Naive thymus-derived CD4-positive, alpha-beta T cell (primary cell): ENCODE results near the gene OR10G2. TPM values are rescaled to one million over a fixed set of nuclear protein-coding genes. Genes with fewer than 3 reads are reported as not detected.

ENCODE experiments used
- ATAC-seq: fragments of 150-1000 bp; cut with Tn5 transposase; 2 replicates; pipeline ENCODE4 v1.10.0; 2021; ENCODE audit warnings: mild to moderate bottlenecking, moderate library complexity
- CTCF ChIA-PET: fragments of 350-600 bp; sonication (Branson Sonifier 250); formaldehyde crosslinking; loops from one replicate; lab custom pipeline; 2021; ENCODE audit warnings: antibody characterized with exemption; lab: Charles Lee
- POLR2A ChIA-PET: fragments of 350-600 bp; sonication (Branson Sonifier 250); formaldehyde crosslinking; loops from one replicate; lab custom pipeline; 2021; ENCODE audit warnings: antibody characterized with exemption, inconsistent platforms; lab: Charles Lee
- DNase-seq, 9 donors: peaks; one replicate each; pipeline versions ENCODE4 v3.0.0 to v3.0.0-alpha.2; 2020 to 2022; ENCODE audit warnings: mixed read lengths in 1 of 9
- H3K27ac ChIP-seq: one replicate; pipeline ENCODE4 v1.7.0; 2013; ENCODE audit warnings: mild to moderate bottlenecking, low read depth, low read length, moderate library complexity
- H3K27me3 ChIP-seq, 2 donors: one replicate each; pipeline ENCODE4 v1.7.0; 2013; ENCODE audit warnings: low read length in 2 of 2, mild to moderate bottlenecking in 2 of 2, moderate library complexity in 2 of 2; ENCODE audit not compliant: control insufficient read depth in 2 of 2, insufficient read depth in 2 of 2
- H3K36me3 ChIP-seq, 3 experiments: 1 replicate in 2 of 3; 2 replicates in 1 of 3; pipeline ENCODE4 v1.7.0; 2013; ENCODE audit warnings: low read length in 3 of 3, mild to moderate bottlenecking in 3 of 3, moderate library complexity in 1 of 3; ENCODE audit not compliant: insufficient read depth in 3 of 3, control insufficient read depth in 2 of 3
- H3K4me1 ChIP-seq, 2 donors: one replicate each; pipeline ENCODE4 v1.7.0; 2013; ENCODE audit warnings: low read length in 2 of 2, mild to moderate bottlenecking in 2 of 2, moderate library complexity in 1 of 2; ENCODE audit not compliant: control insufficient read depth in 2 of 2, insufficient read depth in 2 of 2
- H3K4me3 ChIP-seq: 2 replicates; pipeline ENCODE4 v1.7.0; 2013; ENCODE audit warnings: mild to moderate bottlenecking, low read length
- H3K9me3 ChIP-seq, 3 experiments: 1 replicate in 2 of 3; 2 replicates in 1 of 3; pipeline ENCODE4 v1.7.0; 2013; ENCODE audit warnings: low read length in 3 of 3; ENCODE audit not compliant: control insufficient read depth in 2 of 3
- H3K27ac Mint-ChIP-seq, 9 donors: one replicate each; pipeline ENCODE4 v1.8.0; 2020 to 2022; ENCODE audit warnings: mixed read lengths in 9 of 9, mild to moderate bottlenecking in 8 of 9, moderate library complexity in 5 of 9, inconsistent platforms in 2 of 9
- H3K27me3 Mint-ChIP-seq, 5 donors: one replicate each; pipeline ENCODE4 v1.8.0; 2021 to 2022; ENCODE audit warnings: mixed read lengths in 5 of 5, mild to moderate bottlenecking in 1 of 5
- H3K36me3 Mint-ChIP-seq, 5 donors: one replicate each; pipeline ENCODE4 v1.8.0; 2020 to 2022; ENCODE audit warnings: mixed read lengths in 5 of 5, mild to moderate bottlenecking in 3 of 5, inconsistent platforms in 1 of 5
- H3K4me1 Mint-ChIP-seq, 7 donors: one replicate each; pipeline ENCODE4 v1.8.0; 2020 to 2022; ENCODE audit warnings: mixed read lengths in 7 of 7, mild to moderate bottlenecking in 3 of 7, inconsistent platforms in 1 of 7
- H3K4me3 Mint-ChIP-seq, 10 donors: one replicate each; pipeline ENCODE4 v1.8.0; 2020 to 2022; ENCODE audit warnings: mild to moderate bottlenecking in 10 of 10, mixed read lengths in 10 of 10, moderate library complexity in 6 of 10, inconsistent platforms in 2 of 10
- H3K9me3 Mint-ChIP-seq, 11 donors: one replicate each; pipeline ENCODE4 v1.8.0; 2020 to 2022; ENCODE audit warnings: mixed read lengths in 11 of 11, mild to moderate bottlenecking in 4 of 11, inconsistent platforms in 1 of 11, moderate library complexity in 1 of 11
- intact Hi-C, 2 donors: fragments of 100-400 bp; cut with micrococcal nuclease; formaldehyde crosslinking; loops; one replicate each; pipeline ENCODE4 v1.15.1; 2023
- polyA plus RNA-seq, 2 donors: library from polyadenylated mRNA; unstranded; fragments of 300-500 nt; fragmentation: Illumina TruSeq; gene quantifications; one replicate each; pipeline ENCODE4 v1.2.3, GENCODE V29; 2021
- total RNA-seq, 6 experiments: library from RNA in 5 of 6; stranded (reverse) in 5 of 6; gene quantifications; 1 replicate in 5 of 6; 2 replicates in 1 of 6; pipeline ENCODE4 v1.2.3 and lab custom pipeline; 2021 to 2026

The OR10G2 gene
- total RNA-seq (not detected), polyA plus RNA-seq (under 1 TPM in 1 of 2 donors, not detected in 1; 0.28 TPM), total RNA-seq (lab: John Stamatoyannopoulos, UW) (not detected)

GRCh38 chr14:21634840-21635239, at the start of gene OR10G2:
Gene OR10G2 (minus strand): TSS chr14:21634940. CDS start chr14:21634842, 98 bp downstream.
- H3K27me3 Mint-ChIP-seq = peaks cover 0 to 22% (median 11%) of the 10 kb centered on the region in 5 donors
- peaks cover 0 to 5% (median 0%) of the 10 kb centered on the region in 11 donors for H3K9me3 Mint-ChIP-seq
- H3K27ac Mint-ChIP-seq = peak within 1 kb of the TSS in 1 of 9 donors; percentile 15
- H3K27ac ChIP-seq = no peak within 1 kb of the TSS
- H3K9me3 ChIP-seq = no peaks in the 10 kb centered on the region
- intact Hi-C loops = no loop called here
- H3K36me3 ChIP-seq = no peaks in the 10 kb centered on the region
- no peak for DNase-seq
- no peaks in the 10 kb centered on the region for H3K36me3 Mint-ChIP-seq
- H3K4me1 ChIP-seq = no peaks in the 10 kb centered on the region
- no peaks in the 10 kb centered on the region for H3K4me1 Mint-ChIP-seq
- ATAC-seq = no peak
- no peak within 1 kb of the TSS for H3K4me3 ChIP-seq
- CTCF ChIA-PET = no interaction called here
- POLR2A ChIA-PET = no interaction called here
- no peak within 1 kb of the TSS for H3K4me3 Mint-ChIP-seq
- no peaks in the 10 kb centered on the region for H3K27me3 ChIP-seq

- Mint-ChIP-seq H3K36me3 (peaks cover 0 to 3% (median 0%) of the 10 kb centered on the region in 5 donors), H3K27ac (no peak overlapping the region), H3K9me3 (peaks cover 0 to 26% (median 9%) of the 10 kb centered on the region in 11 donors), H3K27me3 (peaks cover 16 to 33% (median 26%) of the 10 kb centered on the region in 5 donors), H3K4me1 (no peaks in the 10 kb centered on the region), H3K4me3 (no peak overlapping the region)
- Histone ChIP-seq H3K4me3 (no peak overlapping the region), H3K4me1 (no peaks in the 10 kb centered on the region), H3K9me3 (peaks cover 0 to 4% (median 0%) of the 10 kb centered on the region in 3 experiments), H3K27me3 (no peaks in the 10 kb centered on the region), H3K36me3 (no peaks in the 10 kb centered on the region), H3K27ac (no peak overlapping the region)
- ChIA-PET POLR2A (no interaction called here), CTCF (interaction anchor here (1.1 kb wide), 1 partner anchor 9 kb away, joined by 3 read pairs; no protein-coding TSS in a partner anchor)
- ATAC-seq (no peak), DNase-seq (no peak)
- intact Hi-C loops = no loop called here
These were observed 45.3 kb upstream of the OR10G2 start for GRCh38 chr14:21680072-21680471.

GRCh38 chr14:21675566-21675965, 40.8 kb upstream of the OR10G2 start:
- CTCF ChIA-PET = no interaction called here
- peaks cover 0 to 3% (median 0%) of the 10 kb centered on the region in 5 donors for H3K36me3 Mint-ChIP-seq

GRCh38 chr14:21673718-21674117, 39.0 kb upstream of the OR10G2 start, which contains the start of gene OR4E1:
Gene OR4E1 (minus strand): TSS chr14:21673818. CDS start chr14:21670935, 2,883 bp downstream.
- peaks cover 0 to 2% (median 0%) of the 10 kb centered on the region in 7 donors for H3K4me1 Mint-ChIP-seq
- no peak within 1 kb of the TSS for H3K4me3 ChIP-seq
- ChIA-PET POLR2A (interaction anchor here (0.7 kb wide), 1 partner anchor 94 kb away, joined by 3 read pairs; the partner anchor contains the start of gene OR10G3), CTCF (no interaction called here)
- peaks cover 0 to 4% (median 0%) of the 10 kb centered on the region in 3 experiments for H3K9me3 ChIP-seq
- peaks cover 0 to 33% (median 9%) of the 10 kb centered on the region in 11 donors for H3K9me3 Mint-ChIP-seq
- H3K36me3 ChIP-seq = no peaks in the 10 kb centered on the region
- no peak within 1 kb of the TSS for H3K27ac ChIP-seq
- no peak within 1 kb of the TSS for H3K4me3 Mint-ChIP-seq
- H3K27me3 Mint-ChIP-seq = peaks cover 12 to 47% (median 38%) of the 10 kb centered on the region in 5 donors
- peaks cover 0 to 3% (median 0%) of the 10 kb centered on the region in 5 donors for H3K36me3 Mint-ChIP-seq
- no peak within 1 kb of the TSS for H3K27ac Mint-ChIP-seq
- no peaks in the 10 kb centered on the region for H3K4me1 ChIP-seq
- DNase-seq (no peak), ATAC-seq (no peak)
- H3K27me3 ChIP-seq = no peaks in the 10 kb centered on the region
- intact Hi-C loops = no loop called here

More at GRCh38 chr14:21675566-21675965, 40.8 kb upstream of the OR10G2 start:
- intact Hi-C loops = no loop called here
- H3K9me3 ChIP-seq = peaks cover 0 to 4% (median 0%) of the 10 kb centered on the region in 3 experiments
- H3K9me3 Mint-ChIP-seq = peaks cover 0 to 33% (median 9%) of the 10 kb centered on the region in 11 donors
- POLR2A ChIA-PET = no interaction called here
- H3K27me3 Mint-ChIP-seq = peaks cover 6 to 33% (median 20%) of the 10 kb centered on the region in 5 donors
- H3K36me3 ChIP-seq = no peaks in the 10 kb centered on the region
- H3K27ac ChIP-seq = no peak overlapping the region
- no peaks in the 10 kb centered on the region for H3K27me3 ChIP-seq
- no peaks in the 10 kb centered on the region for H3K4me1 Mint-ChIP-seq
- ATAC-seq (no peak), DNase-seq (no peak)
- H3K4me1 ChIP-seq = no peaks in the 10 kb centered on the region
- no peak overlapping the region for H3K4me3 ChIP-seq
- no peak overlapping the region for H3K27ac Mint-ChIP-seq
- H3K4me3 Mint-ChIP-seq = no peak overlapping the region

- ChIA-PET POLR2A (no interaction called here), CTCF (no interaction called here)
- Histone ChIP-seq H3K9me3 (peaks cover 0 to 4% (median 0%) of the 10 kb centered on the region in 3 experiments), H3K4me3 (no peak overlapping the region), H3K27me3 (no peaks in the 10 kb centered on the region), H3K36me3 (no peaks in the 10 kb centered on the region), H3K4me1 (no peaks in the 10 kb centered on the region), H3K27ac (no peak overlapping the region)
- ATAC-seq (no peak), DNase-seq (no peak)
- Mint-ChIP-seq H3K36me3 (no peaks in the 10 kb centered on the region), H3K4me3 (no peak overlapping the region), H3K27ac (no peak overlapping the region), H3K27me3 (peaks cover 5 to 43% (median 27%) of the 10 kb centered on the region in 5 donors), H3K9me3 (peaks cover 0 to 26% (median 7%) of the 10 kb centered on the region in 11 donors), H3K4me1 (peaks cover 0 to 2% (median 0%) of the 10 kb centered on the region in 7 donors)
- intact Hi-C loops = no loop called here
These were observed 37.4 kb upstream of the OR10G2 start for GRCh38 chr14:21672116-21672515.

- Mint-ChIP-seq H3K9me3 (peaks cover 0 to 20% (median 7%) of the 10 kb centered on the region in 11 donors), H3K4me3 (no peak overlapping the region), H3K27ac (no peak overlapping the region), H3K4me1 (peaks cover 0 to 2% (median 0%) of the 10 kb centered on the region in 7 donors), H3K27me3 (peaks cover 5 to 47% (median 27%) of the 10 kb centered on the region in 5 donors), H3K36me3 (no peaks in the 10 kb centered on the region)
- Histone ChIP-seq H3K27me3 (no peaks in the 10 kb centered on the region), H3K4me3 (no peak overlapping the region), H3K27ac (no peak overlapping the region), H3K9me3 (peaks cover 0 to 4% (median 0%) of the 10 kb centered on the region in 3 experiments), H3K4me1 (no peaks in the 10 kb centered on the region), H3K36me3 (no peaks in the 10 kb centered on the region)
- ChIA-PET CTCF (interaction anchor here (1.1 kb wide), 1 partner anchor 9 kb away, joined by 3 read pairs; no protein-coding TSS in a partner anchor), POLR2A (interaction anchor here (0.6 kb wide), 1 partner anchor 207 kb away, joined by 3 read pairs; no protein-coding TSS in a partner anchor)
- DNase-seq (no peak), ATAC-seq (no peak)
- intact Hi-C loops = no loop called here
These were observed 36.6 kb upstream of the OR10G2 start for GRCh38 chr14:21671371-21671770.
